GM12891 (cell line): ENCODE results near the gene KIAA0825.

Source experiments
- POLR2A ChIP-seq: IDR thresholded peaks from 2 replicates; pipeline ENCODE4 v1.6.1; 2011; ENCODE audit warnings: low read depth, low read length, control low read depth
- POLR2AphosphoS5 ChIP-seq: IDR thresholded peaks from 2 replicates; pipeline ENCODE4 v1.6.1; 2011; ENCODE audit warnings: low read depth, low read length, control low read depth
- TAF1 ChIP-seq: IDR thresholded peaks from 2 replicates; pipeline ENCODE4 v1.6.1; 2011; ENCODE audit warnings: low read depth, low read length, control low read depth

- TF ChIP-seq POLR2A (no peak), TAF1 (no peak), POLR2AphosphoS5 (no peak)
Measured at GRCh38 chr5:94621763-94622162, 3.4 kb upstream of the KIAA0825 start.
